ENCODE results near the gene U2AF1L4. TPM values are rescaled to one million over a fixed set of nuclear protein-coding genes. Genes with fewer than 3 reads are reported as not detected.

Gene U2AF1L4
- total and polyA plus RNA-seq, 10 of the 15 experiments (the other 5 are each of a cell fraction or from before 2014, with no cell fraction given): 7.9 to 21.6 (median 15.1) TPM

GRCh38 chr19:35764432-35765315, 19.5 kb upstream of the U2AF1L4 start:
- DNase-seq (ENCODE audit: low read depth, low spot score): no peak
- H3K9me3 ChIP-seq (replicated peaks; ENCODE audit: control insufficient read depth, insufficient read depth, low read length): no peaks in the 10 kb centered on the region
- no peaks in the 10 kb centered on the region for H3K4me1 ChIP-seq (ENCODE audit: control insufficient read depth, insufficient read depth, low read length)
- H3K79me2 ChIP-seq (ENCODE audit: control insufficient read depth, insufficient read depth, low read length): no peaks in the 10 kb centered on the region
- H3K9ac ChIP-seq (ENCODE audit: control insufficient read depth, insufficient read depth, low read length): no peak overlapping the region
- ChIA-PET SMC1A (ENCODE audit: uncharacterized antibody, unreplicated experiment) (no interaction called here), RAD21 (ENCODE audit: unreplicated experiment) (interaction anchor here (0.5 kb wide), 1 partner anchor 21 kb away, joined by 3 read pairs; no protein-coding TSS in a partner anchor), CTCF (no interaction called here), POLR2A (interaction anchor here (0.6 kb wide), 1 partner anchor 18 kb away, joined by 6 read pairs; no protein-coding TSS in a partner anchor)
- no TSS peak for BruUV-seq (replicated peaks)
- in situ Hi-C loops (cut with MboI): no loop called here
- WGBS (ENCODE audit: insufficient coverage, insufficient replicate concordance, low lambda C conversion rate, missing lambda C conversion rate): 95% methylated on average over 17 of the region's 17 CpGs
- no peaks in the 10 kb centered on the region for H4K20me1 ChIP-seq (ENCODE audit: control insufficient read depth, insufficient read depth)
- H3K36me3 ChIP-seq (ENCODE audit: control insufficient read depth in 2 of 2, insufficient read depth in 2 of 2, low read length in 1 of 2): peaks cover 1 to 13% of the 10 kb centered on the region in 2 experiments; a peak in 2 of 4 replicates
- no peaks in the 10 kb centered on the region for H3K27me3 ChIP-seq (replicated peaks in 1 of 2; ENCODE audit: control insufficient read depth in 2 of 2, insufficient read depth in 2 of 2, low read length in 1 of 2)
- TF ChIP-seq TCF12 (IDR thresholded peaks at IDR 0.05; ENCODE audit: low read depth, low read length) (no peak), SUPT20H (IDR thresholded peaks at IDR 0.05; ENCODE audit: borderline replicate concordance, control insufficient read depth, low read depth, low read length) (no peak), WRNIP1 (IDR thresholded peaks at IDR 0.05; ENCODE audit: borderline replicate concordance, low read depth, low read length) (no peak), EGR1 (IDR thresholded peaks at IDR 0.05; ENCODE audit: borderline replicate concordance in 1 of 2, low read depth in 2 of 2, low read length in 2 of 2) (no peak)
- no peak overlapping the region for H3K4me2 ChIP-seq (ENCODE audit: control insufficient read depth, insufficient read depth)
- H2AFZ ChIP-seq (ENCODE audit: control insufficient read depth, low read depth, low read length): no peak overlapping the region
- no peak for FAIRE-seq
- no peak overlapping the region for H3K27ac ChIP-seq (ENCODE audit: control insufficient read depth, insufficient read depth)
- no peak overlapping the region for H3K4me3 ChIP-seq
- intact Hi-C loops (cut with micrococcal nuclease; ENCODE audit: unreplicated experiment): no loop called here
- no peak for ATAC-seq

GRCh38 chr19:35760711-35761349, 15.6 kb upstream of the U2AF1L4 start:
- intact Hi-C loops (cut with micrococcal nuclease; ENCODE audit: unreplicated experiment): no loop called here
- DNase-seq (ENCODE audit: low read depth, low spot score): no peak
- Histone ChIP-seq H3K9ac (ENCODE audit: control insufficient read depth, insufficient read depth, low read length) (no peak overlapping the region), H3K4me1 (ENCODE audit: control insufficient read depth, insufficient read depth, low read length) (peaks cover 15% of the 10 kb centered on the region), H3K27me3 (replicated peaks in 1 of 2; ENCODE audit: control insufficient read depth in 2 of 2, insufficient read depth in 2 of 2, low read length in 1 of 2) (no peaks in the 10 kb centered on the region), H2AFZ (ENCODE audit: control insufficient read depth, low read depth, low read length) (no peak overlapping the region), H4K20me1 (ENCODE audit: control insufficient read depth, insufficient read depth) (no peaks in the 10 kb centered on the region), H3K4me2 (ENCODE audit: control insufficient read depth, insufficient read depth) (no peak overlapping the region), H3K79me2 (ENCODE audit: control insufficient read depth, insufficient read depth, low read length) (peaks cover 11% of the 10 kb centered on the region), H3K9me3 (replicated peaks; ENCODE audit: control insufficient read depth, insufficient read depth, low read length) (no peaks in the 10 kb centered on the region), H3K36me3 (ENCODE audit: control insufficient read depth in 2 of 2, insufficient read depth in 2 of 2, low read length in 1 of 2) (peaks cover 1 to 13% of the 10 kb centered on the region in 2 experiments; a peak in 2 of 4 replicates), H3K4me3 (no peak overlapping the region), H3K27ac (ENCODE audit: control insufficient read depth, insufficient read depth) (no peak overlapping the region)
- ChIA-PET CTCF (no interaction called here), SMC1A (ENCODE audit: uncharacterized antibody, unreplicated experiment) (interaction anchor here (0.7 kb wide), 1 partner anchor 66 kb away, joined by 3 read pairs; no protein-coding TSS in a partner anchor), POLR2A (interaction anchor here (1.1 kb wide), 2 partner anchors 10 to 13 kb away, joined by 3 read pairs; partner anchors contain the start of gene LIN37), RAD21 (ENCODE audit: unreplicated experiment) (no interaction called here)
- no TSS peak for BruUV-seq (replicated peaks)
- in situ Hi-C loops (cut with MboI): no loop called here
- no peak for ATAC-seq
- WGBS (ENCODE audit: insufficient coverage, insufficient replicate concordance, low lambda C conversion rate, missing lambda C conversion rate): 81% methylated on average over 4 of the region's 4 CpGs
- FAIRE-seq: no peak
- TF ChIP-seq FOXM1 (IDR thresholded peaks at IDR 0.05; ENCODE audit: low read depth, low read length): no peak
- no peak for TF ChIP-seq ZNF687 (IDR thresholded peaks at IDR 0.05)
- no peak for TF ChIP-seq SMC3 (IDR thresholded peaks at IDR 0.05; ENCODE audit: borderline replicate concordance, low read length)

All from GM12878 (cell line).